Ascending aorta (tissue), 2 donors: ENCODE measurements around the gene LAMP1. TPM values are rescaled to one million over a fixed set of nuclear protein-coding genes. Genes with fewer than 3 reads are reported as not detected.

Experiments used
- DNase-seq, 2 donors: peaks; one replicate each; pipeline ENCODE4 v3.0.0-alpha.2; 2019; ENCODE audit warnings: low spot score in 2 of 2
- H3K27ac ChIP-seq, 2 donors: fragments of 200-600 bp; sonication (generic); one replicate each; pipeline ENCODE4 v1.5.1; 2016 to 2017; ENCODE audit warnings: mild to moderate bottlenecking in 1 of 2
- H3K27me3 ChIP-seq: fragments of 200-600 bp; sonication (generic); one replicate; pipeline ENCODE4 v1.5.1; 2017
- H3K36me3 ChIP-seq, 2 donors: fragments of 200-600 bp; sonication (generic); one replicate each; pipeline ENCODE4 v1.5.1; 2016
- H3K4me1 ChIP-seq, 2 donors: fragments of 200-600 bp; sonication (generic); one replicate each; pipeline ENCODE4 v1.5.1; 2016 to 2017; ENCODE audit warnings: mild to moderate bottlenecking in 1 of 2
- H3K4me3 ChIP-seq, 2 donors: fragments of 200-600 bp; sonication (generic); one replicate each; pipeline ENCODE4 v1.5.1; 2016 to 2017; ENCODE audit warnings: mild to moderate bottlenecking in 1 of 2
- H3K9me3 ChIP-seq, 2 donors: fragments of 200-600 bp; sonication (generic); one replicate each; pipeline ENCODE4 v1.5.1; 2016
- CTCF ChIP-seq, 3 experiments: fragments of 200-600 bp in 2 of 3; fragments of 450-650 bp in 1 of 3; sonication (generic) in 2 of 3; IDR thresholded peaks; one replicate each; pipeline ENCODE4 v1.5.1; 2016 to 2019; ENCODE audit warnings: antibody characterized with exemption in 3 of 3, mild to moderate bottlenecking in 1 of 3, moderate library complexity in 1 of 3
- intact Hi-C: fragments of 100-400 bp; cut with DNase I; formaldehyde crosslinking; loops from one replicate; pipeline ENCODE4 v1.15.1; 2023
- total RNA-seq: library from RNA; depleted of rRNA; stranded (reverse); fragments of >200 nt; gene quantifications from one replicate; pipeline ENCODE4 v1.1.0, GENCODE V29; 2016

Gene LAMP1
- total RNA-seq, 1 donor from 2014 or later, result 126 TPM

DNA sequence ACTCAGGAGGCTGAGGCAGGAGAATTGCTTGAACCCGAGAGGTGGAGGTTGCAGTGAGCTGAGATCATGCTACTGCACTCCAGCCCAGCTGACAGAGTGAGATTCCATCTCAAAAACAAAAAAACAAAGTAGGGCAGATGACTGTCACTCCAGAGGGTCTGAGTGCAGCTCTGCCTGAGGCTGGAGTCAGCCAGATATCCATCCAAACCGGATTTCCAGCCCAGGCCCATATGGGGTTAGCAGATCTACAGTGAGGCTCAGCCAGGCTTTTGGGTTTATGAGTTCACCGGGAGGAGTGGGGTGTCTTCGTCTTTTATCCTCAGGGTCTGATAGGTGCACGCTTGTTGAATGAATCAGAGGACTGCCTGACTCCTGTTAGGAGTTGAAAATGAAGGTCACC is 19.0 kb downstream of the LAMP1 start:
- H3K4me1 ChIP-seq, result no peaks in the 10 kb centered on the region
- DNase-seq, result no peak
- intact Hi-C loops, result no loop called here
- no peaks in the 10 kb centered on the region for H3K27me3 ChIP-seq
- no peak for TF ChIP-seq CTCF (IDR thresholded peaks at IDR 0.05)
- peaks cover 52 to 59% of the 10 kb centered on the region in 2 donors for H3K36me3 ChIP-seq
- no peaks in the 10 kb centered on the region for H3K9me3 ChIP-seq
- no peak overlapping the region for H3K4me3 ChIP-seq
- H3K27ac ChIP-seq, result no peak overlapping the region

GRCh38 chr13:113317031-113317430 is 20.0 kb downstream of the LAMP1 start:
- peaks cover 51 to 59% of the 10 kb centered on the region in 2 donors for H3K36me3 ChIP-seq
- intact Hi-C loops, result no loop called here

DNA sequence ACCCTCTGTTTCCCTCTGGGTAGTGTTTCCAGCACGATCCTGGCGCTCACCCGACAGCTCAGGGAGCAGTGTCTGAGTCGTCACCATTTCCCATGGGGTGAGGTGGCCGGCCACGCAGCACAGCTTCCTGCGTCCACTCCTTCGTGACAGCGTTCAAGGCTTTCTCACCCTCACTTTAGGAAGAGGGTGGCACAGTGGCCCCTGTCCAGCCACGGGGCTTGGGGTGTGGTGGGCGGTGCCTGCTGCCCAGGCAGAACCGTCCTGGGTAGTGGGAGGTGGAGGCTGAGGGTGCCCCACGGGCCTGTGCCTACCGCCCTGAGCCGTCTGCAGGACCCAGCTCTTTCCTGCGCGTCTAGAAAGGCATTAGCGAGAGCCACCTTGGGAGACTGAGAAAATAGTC is 21.9 kb downstream of the LAMP1 start:
- Histone ChIP-seq H3K9me3 (no peaks in the 10 kb centered on the region), H3K36me3 (peaks cover 56 to 67% of the 10 kb centered on the region in 2 donors), H3K4me3 (no peak overlapping the region), H3K27me3 (no peaks in the 10 kb centered on the region), H3K4me1 (no peaks in the 10 kb centered on the region), H3K27ac (no peak overlapping the region)
- intact Hi-C loops, result no loop called here
- TF ChIP-seq CTCF (IDR thresholded peaks at IDR 0.05), result no peak
- no peak for DNase-seq

More at GRCh38 chr13:113317031-113317430, 20.0 kb downstream of the LAMP1 start:
- Histone ChIP-seq H3K4me3 (no peak overlapping the region), H3K9me3 (no peaks in the 10 kb centered on the region), H3K27me3 (no peaks in the 10 kb centered on the region), H3K4me1 (no peaks in the 10 kb centered on the region), H3K27ac (no peak overlapping the region)
- TF ChIP-seq CTCF (IDR thresholded peaks at IDR 0.05), result no peak
- no peak for DNase-seq

DNA sequence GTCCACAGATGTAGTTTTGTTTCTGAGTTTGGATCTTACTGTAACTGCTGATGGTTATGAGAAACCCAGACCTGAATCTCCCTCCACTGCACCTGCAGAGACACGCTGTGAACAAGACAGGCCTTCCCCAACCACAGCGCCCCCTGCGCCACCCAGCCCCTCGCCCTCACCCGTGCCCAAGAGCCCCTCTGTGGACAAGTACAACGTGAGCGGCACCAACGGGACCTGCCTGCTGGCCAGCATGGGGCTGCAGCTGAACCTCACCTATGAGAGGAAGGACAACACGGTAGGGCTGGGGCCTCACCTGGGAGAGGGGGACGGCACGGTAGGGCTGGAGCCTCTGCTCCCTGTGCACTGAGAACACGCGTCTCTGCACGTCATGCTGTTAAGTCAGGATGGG is 22.3 kb downstream of the LAMP1 start:
- H3K27me3 ChIP-seq, result no peaks in the 10 kb centered on the region
- no peak for TF ChIP-seq CTCF (IDR thresholded peaks at IDR 0.05)
- intact Hi-C loops, result no loop called here
- H3K27ac ChIP-seq, result no peak overlapping the region
- no peaks in the 10 kb centered on the region for H3K9me3 ChIP-seq
- H3K36me3 ChIP-seq, result peaks cover 56 to 71% of the 10 kb centered on the region in 2 donors
- no peaks in the 10 kb centered on the region for H3K4me1 ChIP-seq
- H3K4me3 ChIP-seq, result no peak overlapping the region
- DNase-seq, result no peak

DNA sequence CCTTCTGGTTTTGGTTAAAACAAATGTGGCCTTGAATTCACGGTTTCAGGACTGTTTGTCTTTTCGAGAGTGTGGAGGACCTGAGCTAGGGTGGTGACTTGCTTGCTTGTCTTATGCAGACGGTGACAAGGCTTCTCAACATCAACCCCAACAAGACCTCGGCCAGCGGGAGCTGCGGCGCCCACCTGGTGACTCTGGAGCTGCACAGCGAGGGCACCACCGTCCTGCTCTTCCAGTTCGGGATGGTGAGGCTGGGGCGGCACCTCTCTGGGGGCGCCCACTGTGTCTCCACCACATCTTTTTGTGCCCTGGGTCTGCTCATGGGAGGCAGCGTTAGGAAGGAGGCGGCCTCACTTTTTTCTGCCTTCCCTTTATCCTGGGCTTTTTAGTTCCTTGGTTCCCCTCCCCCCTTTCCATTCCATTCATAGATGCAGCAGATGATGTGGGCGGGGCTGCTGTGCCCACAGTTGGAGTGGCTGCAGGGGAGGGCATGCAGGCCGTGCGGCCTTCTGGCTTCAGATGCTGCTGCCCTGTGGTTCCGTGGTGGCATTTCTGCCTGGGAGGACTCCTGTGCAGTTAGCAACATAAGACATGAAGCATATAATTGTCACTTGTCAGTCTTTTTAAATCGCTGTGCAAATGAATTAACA is 23.3 kb downstream of the LAMP1 start:
- peaks cover 56 to 71% of the 10 kb centered on the region in 2 donors for H3K36me3 ChIP-seq
- no peaks in the 10 kb centered on the region for H3K27me3 ChIP-seq
- no peaks in the 10 kb centered on the region for H3K9me3 ChIP-seq
- H3K4me1 ChIP-seq, result no peaks in the 10 kb centered on the region
- no peak overlapping the region for H3K4me3 ChIP-seq
- no peak overlapping the region for H3K27ac ChIP-seq
- intact Hi-C loops, result no loop called here
- no peak for DNase-seq
- TF ChIP-seq CTCF (IDR thresholded peaks at IDR 0.05), result no peak

DNA sequence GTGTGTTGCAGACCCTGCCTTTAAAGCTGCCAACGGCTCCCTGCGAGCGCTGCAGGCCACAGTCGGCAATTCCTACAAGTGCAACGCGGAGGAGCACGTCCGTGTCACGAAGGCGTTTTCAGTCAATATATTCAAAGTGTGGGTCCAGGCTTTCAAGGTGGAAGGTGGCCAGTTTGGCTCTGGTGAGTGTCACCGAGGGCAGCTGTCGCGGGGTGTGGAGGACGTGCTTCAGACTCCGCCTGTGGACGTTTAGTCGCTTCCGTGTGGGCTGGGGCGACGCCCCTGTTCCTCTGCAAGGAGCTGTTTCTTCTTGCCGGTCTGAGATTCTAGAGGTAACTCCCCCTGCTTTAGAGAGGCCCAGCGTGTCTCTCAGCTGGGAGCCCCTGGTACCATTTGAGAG is 24.5 kb downstream of the LAMP1 start:
- no peak overlapping the region for H3K4me3 ChIP-seq
- H3K36me3 ChIP-seq, result peaks cover 56 to 71% of the 10 kb centered on the region in 2 donors
- intact Hi-C loops, result no loop called here
- H3K27me3 ChIP-seq, result no peaks in the 10 kb centered on the region
- no peak for DNase-seq
- H3K9me3 ChIP-seq, result no peaks in the 10 kb centered on the region
- TF ChIP-seq CTCF (IDR thresholded peaks at IDR 0.05), result no peak
- H3K4me1 ChIP-seq, result no peaks in the 10 kb centered on the region
- H3K27ac ChIP-seq, result no peak overlapping the region
